ENCODE measurements around the gene CLCN7. TPM values are rescaled to one million over a fixed set of nuclear protein-coding genes. Genes with fewer than 3 reads are reported as not detected.
"Not testable (repeated sequence)": the region's sequence is repeated elsewhere in the genome, so short reads cannot be mapped to it uniquely, and the experiment has no call there.

CLCN7 gene
- total RNA-seq, 1 experiment from 2014 or later, result 67.0 TPM

DNA sequence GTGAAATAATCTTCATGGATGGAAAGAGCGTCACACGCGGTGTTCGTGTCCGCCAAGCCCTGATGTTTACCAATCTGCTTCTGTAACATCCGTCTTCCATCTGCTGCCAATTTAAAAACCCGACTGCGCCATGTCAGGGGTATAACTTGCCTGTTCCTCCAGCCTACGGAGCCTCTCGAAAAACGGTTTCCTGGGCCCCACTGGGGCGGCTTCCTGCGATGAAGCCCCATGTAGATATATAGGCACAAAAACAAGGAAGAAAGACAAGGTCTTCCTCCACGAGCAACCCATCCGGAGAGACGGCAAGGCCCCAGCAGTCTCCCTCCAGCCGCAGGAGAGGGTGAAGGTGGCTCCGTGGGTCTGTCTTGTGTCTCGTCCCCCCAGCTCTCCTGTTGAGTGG is 13.8 kb upstream of the CLCN7 start, which contains the start of gene PTX4:
Gene PTX4 (minus strand): TSS at position 326 of the 400 bp plus-strand sequence. CDS start 35 bp downstream, at position 291.
- DNase-seq (ENCODE audit: low read depth), result no peak

GRCh38 chr16:1488054-1488601 is 13.3 kb upstream of the CLCN7 start:
- no peak for DNase-seq (ENCODE audit: low read depth)

DNA sequence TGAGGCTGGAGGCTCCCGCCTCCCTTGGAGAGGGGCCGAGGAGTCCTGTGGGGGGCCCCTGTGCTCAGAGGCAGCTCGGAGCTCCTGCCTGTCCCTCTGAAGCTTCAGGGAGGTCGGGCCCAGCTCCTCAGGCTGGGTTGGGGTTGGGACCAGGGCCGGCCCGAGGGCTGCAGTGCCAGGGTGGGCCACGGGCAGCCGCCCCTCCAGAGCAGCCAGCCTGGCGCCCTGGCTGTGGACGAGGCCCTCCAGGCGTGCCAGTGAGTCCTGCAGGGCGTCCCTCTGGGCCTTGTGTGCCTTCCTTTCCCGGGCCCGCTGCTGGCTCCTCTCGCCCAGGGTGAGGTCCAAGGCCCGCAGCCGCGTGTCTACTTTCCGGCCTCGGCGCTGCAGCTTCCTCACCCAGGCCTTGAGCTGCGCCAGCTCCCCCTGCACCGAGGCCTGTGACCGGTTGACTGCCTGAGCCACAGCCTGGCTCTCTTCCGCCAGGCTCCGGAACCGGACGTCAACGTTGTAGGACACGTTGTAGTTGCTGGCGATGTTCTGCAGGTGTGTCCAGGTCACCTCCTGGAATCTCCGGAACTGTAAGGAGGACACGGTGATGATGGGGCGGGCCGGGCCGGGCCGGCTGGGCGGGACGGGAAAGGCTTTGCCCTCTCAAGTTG is 12.7 kb upstream of the CLCN7 start:
- no peak for DNase-seq (ENCODE audit: low read depth)

DNA sequence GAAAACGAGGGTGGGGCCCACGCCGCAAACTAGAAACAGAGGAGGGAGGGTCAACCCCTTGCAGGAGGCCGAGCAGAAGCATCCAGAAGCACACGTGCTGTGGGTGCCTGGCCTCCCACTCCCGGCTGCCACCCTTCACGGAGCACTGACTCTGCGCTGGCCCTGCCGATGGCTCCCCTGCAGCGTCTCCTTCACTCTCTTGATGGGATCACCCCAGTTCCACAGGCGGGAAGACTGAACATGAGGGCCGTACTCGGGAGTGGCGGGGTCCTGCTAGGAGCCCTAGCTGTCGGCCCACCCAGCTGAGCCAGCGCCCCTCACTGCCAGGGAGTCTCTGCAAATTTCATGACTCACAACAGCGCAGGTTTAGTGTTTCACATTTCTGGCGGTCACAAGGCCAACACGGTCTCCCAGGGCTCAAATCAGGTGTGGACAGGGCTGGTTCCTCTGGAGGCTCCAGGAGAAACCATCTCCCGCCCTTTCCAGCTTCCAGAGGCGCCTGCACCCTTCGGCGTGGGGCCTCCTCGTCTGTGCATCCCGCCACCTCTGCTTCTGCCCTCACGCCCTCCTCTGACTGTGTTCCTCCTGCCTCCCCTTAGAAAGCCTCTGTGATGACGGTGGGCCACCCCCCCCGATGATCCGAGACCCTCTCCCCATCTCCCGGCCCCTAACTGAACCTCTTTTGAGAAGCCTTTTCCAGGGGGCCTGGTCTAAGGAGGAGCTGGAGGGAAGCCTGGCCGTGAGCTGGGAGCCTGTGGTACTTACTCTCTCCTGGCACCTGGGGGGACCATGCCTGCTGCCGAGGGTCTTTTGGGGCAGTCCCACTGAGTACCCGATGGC is 11.9 kb upstream of the CLCN7 start:
- DNase-seq (ENCODE audit: low read depth), result no peak

GRCh38 chr16:1485847-1486496 is 11.1 kb upstream of the CLCN7 start:
- no peak for DNase-seq (ENCODE audit: low read depth)

- peak; percentile 84 for DNase-seq (ENCODE audit: low read depth)
Measured at GRCh38 chr16:1481906-1482835, 7.3 kb upstream of the CLCN7 start.

GRCh38 chr16:1478937-1479336 is 4.1 kb upstream of the CLCN7 start:
- DNase-seq (ENCODE audit: low read depth), result not testable (repeated sequence)

DNA sequence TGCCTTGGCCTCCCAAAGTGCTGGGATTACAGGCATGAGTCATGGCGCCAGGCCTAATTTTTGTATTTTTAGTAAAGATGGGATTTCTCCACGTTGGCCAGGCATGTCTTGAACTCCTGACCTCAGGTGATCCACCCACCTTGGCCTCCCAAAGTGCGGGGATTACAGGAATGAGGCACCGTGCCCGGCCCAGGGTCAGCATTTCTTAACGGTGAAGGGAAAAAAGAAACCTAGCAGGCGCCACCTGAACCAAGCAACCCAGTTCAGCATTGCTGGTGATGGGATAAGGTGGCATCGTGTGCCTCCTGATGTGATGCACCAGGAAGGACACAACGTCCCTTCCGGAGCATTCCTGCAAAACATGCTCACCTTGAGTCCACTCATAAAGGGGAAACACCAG is 2.2 kb upstream of the CLCN7 start:
- no peak for DNase-seq (ENCODE audit: low read depth)

DNA sequence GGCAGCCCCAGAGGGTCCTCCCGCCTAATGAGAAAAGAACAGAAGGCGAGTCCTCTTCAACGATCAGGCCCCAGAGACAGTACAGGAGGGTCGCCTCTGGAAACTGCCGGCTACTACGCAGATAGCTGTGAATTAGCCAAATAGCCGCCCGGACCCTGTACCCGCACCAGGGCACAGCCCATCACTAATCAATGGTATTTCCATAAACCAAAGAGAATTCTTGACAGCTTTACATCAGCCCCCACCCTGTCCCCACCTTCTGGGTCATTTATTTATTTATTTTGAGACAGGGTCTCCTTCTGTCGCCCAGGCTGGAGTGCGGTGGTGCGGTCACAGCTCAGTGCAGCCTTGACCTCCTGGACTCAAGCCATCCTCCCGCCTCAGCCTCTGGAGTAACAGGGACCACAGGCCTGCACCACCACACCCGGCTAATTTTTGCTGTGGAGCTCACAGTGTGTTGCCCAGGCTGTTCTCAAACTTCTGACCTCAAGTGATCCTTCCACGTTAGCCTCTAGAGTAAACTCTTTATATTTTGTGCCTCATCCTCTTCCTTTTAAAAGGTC is 805 bp upstream of the CLCN7 start:
- no peak for DNase-seq (ENCODE audit: low read depth)

DNA sequence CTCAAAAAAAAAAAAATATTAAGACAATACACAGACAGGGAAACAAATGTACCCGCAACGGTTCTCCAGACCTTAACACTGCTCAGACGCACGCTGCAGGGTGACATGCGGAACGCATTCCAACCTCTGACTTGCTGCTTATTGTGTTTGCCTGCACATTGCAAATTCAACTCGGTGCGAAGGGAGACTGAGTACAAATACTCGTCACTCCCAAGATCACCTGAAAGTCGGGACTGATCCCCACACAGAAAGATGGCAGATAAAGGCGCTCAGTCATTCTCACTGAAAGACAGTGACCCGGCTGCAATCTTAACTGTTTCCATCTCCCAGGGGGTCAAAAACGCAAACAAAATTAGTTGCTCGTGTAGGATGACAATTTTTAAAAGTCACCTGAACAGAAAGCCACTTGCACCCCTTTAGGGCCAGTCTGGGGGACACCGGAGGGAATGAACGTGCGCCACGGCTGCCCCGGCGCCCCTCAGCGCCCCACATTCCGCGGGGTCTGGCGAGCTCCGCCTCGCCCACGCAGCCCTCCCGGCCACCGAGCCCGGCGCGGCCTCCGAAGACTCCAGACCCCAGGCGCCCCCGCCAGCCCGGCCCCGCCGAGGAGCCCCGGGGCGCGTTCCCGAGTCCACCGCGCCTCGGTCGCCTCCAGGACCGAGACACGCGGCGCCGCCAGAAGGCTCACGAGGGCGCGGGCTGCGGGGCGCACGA is 589 bp downstream of the CLCN7 start:
- DNase-seq (ENCODE audit: low read depth), result no peak

DNA sequence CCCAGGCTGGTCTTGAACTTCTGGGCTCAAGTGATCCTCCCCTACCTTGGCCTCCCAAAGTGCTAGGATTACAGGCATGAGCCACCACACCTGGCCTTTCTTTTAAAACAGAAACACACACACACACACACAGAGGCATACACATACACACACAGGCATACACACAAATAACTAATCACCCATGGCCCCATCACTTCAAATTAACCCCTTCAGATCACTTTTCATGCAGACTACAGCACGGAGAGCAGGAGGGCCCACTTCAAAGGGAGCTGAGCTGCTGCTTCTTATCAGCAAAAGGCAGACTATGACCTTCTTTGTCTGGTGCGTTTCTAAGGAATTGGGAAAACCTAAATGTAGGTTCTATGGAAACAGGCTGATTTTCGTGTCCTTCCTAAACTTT is 1.9 kb downstream of the CLCN7 start:
- no peak for DNase-seq (ENCODE audit: low read depth)

DNA sequence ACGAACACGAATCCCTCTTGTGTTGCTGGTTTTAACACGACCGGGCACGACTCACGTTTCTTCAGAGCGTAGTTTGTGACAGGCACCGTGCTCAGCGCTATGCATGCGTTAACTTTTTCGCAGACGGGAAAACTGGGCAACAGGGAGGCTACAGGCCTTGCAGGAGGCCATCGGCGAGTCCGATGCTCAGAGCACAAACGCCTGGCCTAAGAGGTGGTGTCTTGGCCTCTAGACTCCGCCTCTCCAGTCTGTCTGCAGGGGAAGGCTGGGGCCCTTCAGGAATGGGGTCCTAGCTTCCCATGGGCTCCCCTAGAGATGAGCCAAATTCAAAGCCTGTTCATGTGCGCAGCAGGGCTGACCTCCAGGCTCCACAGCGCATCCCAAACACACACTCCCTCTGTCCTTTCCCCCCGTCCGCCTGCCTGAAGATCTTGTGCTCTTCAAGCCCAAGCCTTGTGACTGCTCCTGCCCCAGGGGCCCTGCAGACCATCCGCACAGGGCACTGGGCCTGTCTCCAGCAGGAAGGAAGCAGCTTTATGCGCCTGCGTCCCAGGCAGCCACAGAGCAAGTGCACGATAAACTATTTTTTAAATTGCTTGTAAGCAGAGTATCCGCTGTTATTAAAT is 3.1 kb downstream of the CLCN7 start:
- DNase-seq (ENCODE audit: low read depth), result no peak

GRCh38 chr16:1470481-1471251 is 4.2 kb downstream of the CLCN7 start:
- DNase-seq (ENCODE audit: low read depth), result no peak

GRCh38 chr16:1469693-1470201 is 5.1 kb downstream of the CLCN7 start:
- no peak for DNase-seq (ENCODE audit: low read depth)

GRCh38 chr16:1469141-1469540 is 5.7 kb downstream of the CLCN7 start:
- not testable (repeated sequence) for DNase-seq (ENCODE audit: low read depth)

DNA sequence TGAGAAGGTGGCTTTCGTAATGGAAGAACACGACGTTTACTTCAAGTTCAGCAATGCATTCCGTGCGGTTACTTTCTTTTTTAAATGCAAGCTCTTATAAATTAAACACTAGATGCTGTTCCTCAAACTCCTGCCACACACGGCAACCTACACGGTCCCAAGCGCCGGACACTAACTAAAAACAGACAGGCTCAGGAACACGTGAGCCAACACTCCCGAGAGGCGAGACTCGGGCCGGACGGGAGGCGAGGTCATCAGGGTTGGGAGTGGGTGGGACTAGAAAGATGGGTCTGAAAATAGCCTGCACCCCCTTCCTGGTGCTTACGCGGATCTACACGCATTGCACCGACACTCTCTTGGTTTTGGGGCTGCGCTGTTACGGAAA is 6.4 kb downstream of the CLCN7 start:
- DNase-seq (ENCODE audit: low read depth), result no peak

- no peak for DNase-seq (ENCODE audit: low read depth)
Measured at GRCh38 chr16:1466968-1467521, 7.8 kb downstream of the CLCN7 start.

DNA sequence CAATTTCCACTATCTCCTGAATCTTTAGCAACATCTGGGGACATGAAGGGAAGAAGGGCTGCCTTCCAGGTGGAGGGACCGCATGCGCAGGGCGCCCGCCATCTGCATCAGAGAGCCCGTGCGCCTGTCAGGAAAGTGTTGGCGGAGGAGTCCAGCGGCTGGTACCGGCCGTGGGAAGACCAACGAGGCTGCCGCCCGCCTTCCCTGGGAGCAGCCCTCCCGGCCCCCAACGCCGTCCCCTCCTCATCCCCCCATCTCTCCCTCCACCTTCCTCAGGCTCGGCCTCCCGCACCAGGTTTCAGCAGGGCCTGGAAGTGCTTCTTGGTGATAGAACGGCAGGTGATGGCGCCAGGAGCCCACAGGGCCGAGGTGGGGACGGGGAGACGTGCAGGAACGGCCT is 8.8 kb downstream of the CLCN7 start:
- DNase-seq (ENCODE audit: low read depth), result no peak

Measured in HT1080 (cell line).